HEK293T (cell line): Measurements from ENCODE around the gene SLCO4A1.

Experiments
- ARNT ChIP-seq: fragments of 450-650 bp; IDR thresholded peaks from 2 replicates; pipeline ENCODE4 v1.6.1; 2017; ENCODE audit warnings: mild to moderate bottlenecking
- BHLHE40 ChIP-seq: fragments of 450-650 bp; IDR thresholded peaks from 2 replicates; pipeline ENCODE4 v1.6.1; 2016; ENCODE audit warnings: mild to moderate bottlenecking, moderate library complexity, borderline replicate concordance
- ELF4 ChIP-seq: fragments of 450-650 bp; IDR thresholded peaks from 2 replicates; pipeline ENCODE4 v1.6.1; 2017; ENCODE audit warnings: antibody characterized with exemption
- FOXA1 ChIP-seq: fragments of 450-650 bp; IDR thresholded peaks from 2 replicates; pipeline ENCODE4 v1.6.1; 2016; ENCODE audit warnings: mild to moderate bottlenecking
- FOXK2 ChIP-seq: fragments of 450-650 bp; IDR thresholded peaks from 2 replicates; pipeline ENCODE4 v1.6.1; 2016; ENCODE audit warnings: mild to moderate bottlenecking
- FOXM1 ChIP-seq: fragments of 450-650 bp; IDR thresholded peaks from 2 replicates; pipeline ENCODE4 v1.6.1; 2017; ENCODE audit warnings: mild to moderate bottlenecking, borderline replicate concordance
- HDGF ChIP-seq: fragments of 450-650 bp; IDR thresholded peaks from 2 replicates; pipeline ENCODE4 v1.6.1; 2017; ENCODE audit warnings: antibody characterized with exemption, borderline replicate concordance
- LEF1 ChIP-seq: fragments of 450-650 bp; IDR thresholded peaks from 2 replicates; pipeline ENCODE4 v1.6.1; 2017; ENCODE audit warnings: mild to moderate bottlenecking, borderline replicate concordance
- NFRKB ChIP-seq: fragments of 450-650 bp; IDR thresholded peaks from 2 replicates; pipeline ENCODE4 v1.6.1; 2016; ENCODE audit warnings: mild to moderate bottlenecking, moderate library complexity
- SP1 ChIP-seq: fragments of 450-650 bp; IDR thresholded peaks from 2 replicates; pipeline ENCODE4 v1.6.1; 2017

DNA sequence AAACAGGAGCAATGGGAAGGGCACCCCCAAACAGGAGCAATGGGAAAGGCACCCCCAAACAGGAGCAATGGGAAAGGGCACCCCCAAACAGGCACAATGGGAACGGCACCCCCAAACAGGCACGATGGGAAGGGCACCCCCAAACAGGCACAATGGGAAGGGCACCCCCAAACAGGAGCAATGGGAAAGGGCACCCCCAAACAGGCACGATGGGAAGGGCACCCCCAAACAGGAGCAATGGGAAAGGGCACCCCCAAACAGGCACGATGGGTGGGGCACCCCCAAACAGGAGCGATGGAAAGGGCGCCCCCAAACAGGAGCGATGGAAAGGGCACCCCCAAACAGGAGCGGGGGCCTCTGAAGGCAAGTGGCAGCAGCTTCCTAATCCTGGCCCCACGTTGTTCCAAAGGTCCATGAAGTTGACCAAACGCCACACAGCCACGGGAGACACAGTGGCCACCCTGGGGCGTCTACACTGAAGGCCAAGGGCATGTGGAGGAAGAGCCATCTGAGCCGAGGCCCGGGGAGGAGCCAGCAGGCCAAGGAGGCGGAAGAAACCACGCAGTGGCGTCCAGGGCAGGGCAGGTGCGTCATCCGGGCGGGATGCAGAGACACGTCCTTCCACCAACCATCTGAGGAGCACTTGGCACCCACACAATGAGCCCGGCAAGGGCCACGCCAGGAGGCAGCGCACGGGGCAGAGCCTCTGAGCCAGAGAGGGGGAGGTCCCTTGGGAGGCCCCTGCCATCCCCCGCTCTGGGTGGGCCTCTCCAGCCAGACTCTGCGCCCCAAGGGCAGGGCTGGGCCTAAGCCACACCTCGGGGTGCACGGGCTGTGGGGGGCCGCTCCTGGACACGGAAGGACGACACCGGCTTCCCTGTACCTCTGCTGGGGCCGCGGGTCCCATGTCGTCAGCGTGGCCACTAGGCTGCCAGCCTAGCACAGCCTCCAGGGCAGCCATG lies 44.8 kb downstream of the SLCO4A1 start:
- TF ChIP-seq FOXM1 = no peak
- no peak for TF ChIP-seq ARNT
- no peak for TF ChIP-seq BHLHE40
- no peak for TF ChIP-seq ELF4
- no peak for TF ChIP-seq NFRKB
- no peak for TF ChIP-seq HDGF
- no peak for TF ChIP-seq LEF1
- TF ChIP-seq SP1 = no peak
- TF ChIP-seq FOXA1 = no peak
- no peak for TF ChIP-seq FOXK2
